Keratinocyte (primary cell): Measurements from ENCODE around the gene TUBB. TPM values are rescaled to one million over a fixed set of nuclear protein-coding genes. Genes with fewer than 3 reads are reported as not detected.

ENCODE experiments used
- DNase-seq: peaks from one replicate; pipeline ENCODE4 v3.0.0-alpha.2; 2011; ENCODE audit warnings: low read depth, missing footprints, low spot score
- FAIRE-seq: peaks from 2 replicates; lab custom pipeline; 2011; peaks lifted over from hg19 to GRCh38; lab: Jason Lieb, UNC
- H2AFZ ChIP-seq: 2 replicates; pipeline ENCODE4 v1.6.0; 2012; ENCODE audit warnings: low read length, control low read depth, inconsistent platforms; ENCODE audit not compliant: control insufficient read depth
- H3K27ac ChIP-seq: 2 replicates; pipeline ENCODE4 v1.5.1; 2011; ENCODE audit warnings: low read length; ENCODE audit not compliant: control insufficient read depth, insufficient read depth
- H3K27me3 ChIP-seq: 3 replicates; pipeline ENCODE4 v1.6.0; 2011; ENCODE audit warnings: low read length; ENCODE audit not compliant: control insufficient read depth, insufficient read depth; ENCODE audit errors: extremely low read depth
- H3K36me3 ChIP-seq, 2 experiments: 2 replicates in 1 of 2; 3 replicates in 1 of 2; pipeline ENCODE4 v1.5.1; 2011; ENCODE audit warnings: low read length in 2 of 2, mild to moderate bottlenecking in 1 of 2; ENCODE audit not compliant: control insufficient read depth in 2 of 2, insufficient read depth in 2 of 2; ENCODE audit errors: extremely low read depth in 1 of 2
- H3K4me1 ChIP-seq: 3 replicates; pipeline ENCODE4 v1.5.1; 2011; ENCODE audit warnings: low read length; ENCODE audit not compliant: control insufficient read depth, insufficient read depth; ENCODE audit errors: extremely low read depth
- H3K4me2 ChIP-seq: 3 replicates; pipeline ENCODE4 v1.6.0; 2011; ENCODE audit warnings: low read depth, low read length; ENCODE audit not compliant: control insufficient read depth, insufficient read depth; ENCODE audit errors: extremely low read depth
- H3K4me3 ChIP-seq, 3 experiments: fragments of 200-600 bp in 1 of 3; sonication (generic) in 1 of 3; 2 replicates in 2 of 3; 3 replicates in 1 of 3; pipeline ENCODE4 v1.5.1; 2011 to 2016; ENCODE audit warnings: low read length in 3 of 3, mild to moderate bottlenecking in 3 of 3, control low read depth in 2 of 3, inconsistent platforms in 1 of 3, low read depth in 1 of 3, mixed read lengths in 1 of 3, mixed run types in 1 of 3, moderate library complexity in 1 of 3; ENCODE audit not compliant: control insufficient read depth in 2 of 3, insufficient read depth in 2 of 3; ENCODE audit errors: extremely low read depth in 1 of 3
- H3K79me2 ChIP-seq: 2 replicates; pipeline ENCODE4 v1.6.0; 2012; ENCODE audit warnings: low read length; ENCODE audit not compliant: control insufficient read depth, insufficient read depth
- H3K9ac ChIP-seq: 3 replicates; pipeline ENCODE4 v1.6.0; 2011; ENCODE audit warnings: low read length; ENCODE audit not compliant: control insufficient read depth, insufficient read depth; ENCODE audit errors: extremely low read depth
- H3K9me1 ChIP-seq: 3 replicates; pipeline ENCODE4 v1.6.0; 2011; ENCODE audit warnings: low read length; ENCODE audit not compliant: control insufficient read depth, insufficient read depth; ENCODE audit errors: extremely low read depth
- H3K9me3 ChIP-seq: 2 replicates; pipeline ENCODE4 v1.5.1; 2012; ENCODE audit warnings: low read depth, low read length; ENCODE audit not compliant: control insufficient read depth
- H4K20me1 ChIP-seq: 3 replicates; pipeline ENCODE4 v1.6.0; 2011; ENCODE audit warnings: low read length; ENCODE audit not compliant: control insufficient read depth, insufficient read depth; ENCODE audit errors: extremely low read depth
- CTCF ChIP-seq, 3 experiments: IDR thresholded peaks in 1 of 3; conservative IDR thresholded peaks in 1 of 3; optimal IDR thresholded peaks in 1 of 3; 2 replicates in 2 of 3; 3 replicates in 1 of 3; pipeline versions ENCODE3 to v1.5.1; 2011; ENCODE audit warnings: low read length in 3 of 3, mild to moderate bottlenecking in 3 of 3, moderate library complexity in 2 of 3, control low read depth in 1 of 3, inconsistent platforms in 1 of 3; ENCODE audit not compliant: insufficient read depth in 2 of 3; ENCODE audit errors: extremely low read depth in 1 of 3
- EZH2 ChIP-seq: IDR thresholded peaks from one replicate; pipeline ENCODE4 v1.6.1; 2012; ENCODE audit warnings: inconsistent platforms, mild to moderate bottlenecking, low read length, moderate library complexity
- dilution Hi-C: fragments of 300-500 bp; cut with MboI; formaldehyde crosslinking; loops from one replicate; pipeline ENCODE4 v1.7.0; 2020; ENCODE audit warnings: low sequenced_read_pairs; ENCODE audit not compliant: extremely low pct_ligation_motif_present
- polyA plus RNA-seq, 5 experiments: library from polyadenylated mRNA; depleted of rRNA in 3 of 5; stranded (reverse) in 3 of 5; stranded (forward) in 1 of 5; unstranded in 1 of 5; fragments of >200 nt; gene quantifications; 1 replicate in 1 of 5; 2 replicates in 3 of 5; 3 replicates in 1 of 5; pipeline versions ENCODE4 v1.2.1 to v1.2.3, GENCODE V29; 2011 to 2012; ENCODE audit warnings: missing spikeins in 2 of 5, low read depth in 1 of 5, low replicate concordance in 1 of 5

The TUBB gene
- polyA plus RNA-seq, 1 donor (not counting 4 experiments of a cell fraction or from before 2014, with no cell fraction given): 1,159 TPM

DNA sequence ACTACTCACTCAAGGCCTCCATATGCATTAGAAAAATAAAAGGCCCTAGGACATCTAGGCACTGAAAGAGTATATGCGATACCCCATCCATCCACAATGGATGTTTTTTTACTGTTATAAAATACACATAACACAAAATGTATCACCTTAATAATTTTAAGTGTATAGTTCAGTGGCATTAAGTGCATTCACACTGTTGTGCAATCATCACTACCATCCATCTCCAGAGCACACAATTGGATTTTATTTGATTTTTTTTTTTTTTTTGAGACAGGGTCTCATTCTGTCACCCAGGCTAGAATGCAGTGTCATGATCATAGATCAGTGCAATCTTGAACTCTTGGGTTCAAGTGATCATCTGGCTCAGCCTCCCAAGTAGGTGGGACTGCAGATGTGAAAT is 5.9 kb upstream of the TUBB start:
- Histone ChIP-seq H3K79me2 (peaks cover 5% of the 10 kb centered on the region), H2AFZ (no peak overlapping the region), H3K9ac (no peak overlapping the region), H3K9me3 (no peaks in the 10 kb centered on the region), H3K36me3 (peaks cover 15 to 18% of the 10 kb centered on the region in 2 experiments), H3K4me1 (peaks cover 22% of the 10 kb centered on the region), H4K20me1 (no peaks in the 10 kb centered on the region), H3K27me3 (no peaks in the 10 kb centered on the region), H3K27ac (no peak overlapping the region), H3K4me2 (no peak overlapping the region), H3K4me3 (no peak overlapping the region), H3K9me1 (no peaks in the 10 kb centered on the region)
- no peak for FAIRE-seq
- TF ChIP-seq EZH2 (no peak), CTCF (optimal IDR thresholded peaks at IDR 0.05 in 1 of 3, IDR thresholded peaks at IDR 0.05 in 1 of 3, conservative IDR thresholded peaks at IDR 0.05 in 1 of 3; ENCODE audit: extremely low read depth in 1 of 3, insufficient read depth in 2 of 3, low read length in 3 of 3) (no peak)
- dilution Hi-C loops: no loop called here
- no peak for DNase-seq

DNA sequence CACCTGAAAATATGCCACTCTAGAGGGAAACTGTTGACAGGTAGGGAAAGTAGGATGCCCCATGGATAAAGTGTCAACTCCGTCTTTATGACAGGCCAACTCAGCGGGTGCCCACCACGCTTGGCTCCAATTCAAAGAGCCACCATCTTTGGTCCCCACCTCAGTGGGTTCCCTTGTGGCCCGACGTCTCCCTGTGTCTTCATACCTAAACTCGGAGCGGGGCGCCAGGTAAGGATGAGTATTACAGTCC is 3.3 kb upstream of the TUBB start:
- H3K4me1 ChIP-seq: peaks cover 26% of the 10 kb centered on the region
- H3K9me1 ChIP-seq: no peaks in the 10 kb centered on the region
- peak overlapping the region; percentile 81 for H3K27ac ChIP-seq
- dilution Hi-C loops: no loop called here
- H3K4me2 ChIP-seq: peak overlapping the region; percentile 95
- peaks cover 14 to 18% of the 10 kb centered on the region in 2 experiments for H3K36me3 ChIP-seq
- H3K27me3 ChIP-seq: no peaks in the 10 kb centered on the region
- H3K4me3 ChIP-seq: peak overlapping the region; percentile 52 to 74 (median 71)
- peaks cover 3% of the 10 kb centered on the region for H4K20me1 ChIP-seq
- H3K9me3 ChIP-seq: no peaks in the 10 kb centered on the region
- peaks cover 19% of the 10 kb centered on the region for H3K79me2 ChIP-seq
- FAIRE-seq (no peak), DNase-seq (no peak)
- peak overlapping the region; percentile 48 for H2AFZ ChIP-seq
- peak overlapping the region; percentile 81 for H3K9ac ChIP-seq
- TF ChIP-seq CTCF (optimal IDR thresholded peaks at IDR 0.05 in 1 of 3, IDR thresholded peaks at IDR 0.05 in 1 of 3, conservative IDR thresholded peaks at IDR 0.05 in 1 of 3; ENCODE audit: extremely low read depth in 1 of 3, insufficient read depth in 2 of 3, low read length in 3 of 3): no peak
- TF ChIP-seq EZH2: no peak
